NT2/D1 (cell line): ENCODE data around the gene NELL1.

Source experiments
- YY1 ChIP-seq: IDR thresholded peaks from 2 replicates; pipeline ENCODE4 v1.6.1; 2011; ENCODE audit not compliant: insufficient read length, insufficient read depth
- ZNF274 ChIP-seq: IDR thresholded peaks from 2 replicates; pipeline ENCODE4 v1.6.1; 2011; ENCODE audit warnings: mild to moderate bottlenecking, low read depth, low read length

DNA sequence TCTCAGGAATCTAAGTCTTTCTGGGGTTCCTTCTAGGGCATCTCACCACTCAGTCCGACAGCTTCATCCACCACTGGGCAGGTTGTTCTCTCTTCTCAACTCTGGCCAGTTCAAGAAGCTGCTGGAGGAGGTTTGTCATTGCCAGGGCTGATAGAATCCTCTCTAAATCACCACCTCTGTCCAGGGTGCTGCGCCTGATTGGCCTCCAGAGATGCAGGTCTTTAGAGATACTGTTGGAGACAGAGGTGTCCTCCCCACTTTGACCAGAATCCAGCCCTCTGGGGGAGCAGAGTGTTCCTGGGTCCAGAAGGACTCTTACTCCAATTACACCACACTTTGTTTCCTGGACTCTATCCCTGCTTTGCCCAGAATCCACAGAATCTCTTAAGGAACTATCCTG lies 90.2 kb downstream of the NELL1 start:
- TF ChIP-seq YY1 (no peak), ZNF274 (no peak)
